ENCODE data around the gene MYO5B.
"Not testable (repeated sequence)": the region's sequence is repeated elsewhere in the genome, so short reads cannot be mapped to it uniquely, and the experiment has no call there.

Gene MYO5B

GRCh38 chr18:49837316-49837835 is 357.6 kb downstream of the MYO5B start:
- not testable (repeated sequence) for DNase-seq (ENCODE audit: low read depth in 2 of 2)

GRCh38 chr18:49835405-49835804 is 359.5 kb downstream of the MYO5B start:
- no peak for DNase-seq (ENCODE audit: low read depth in 2 of 2)

- DNase-seq (ENCODE audit: low read depth in 2 of 2): no peak
Measured at GRCh38 chr18:49834258-49834657, 360.7 kb downstream of the MYO5B start.

- DNase-seq (ENCODE audit: low read depth in 2 of 2): no peak
Measured at GRCh38 chr18:49833814-49834213, 361.1 kb downstream of the MYO5B start.

- DNase-seq (ENCODE audit: low read depth in 2 of 2): no peak
Measured at GRCh38 chr18:49832221-49832647, 362.7 kb downstream of the MYO5B start.

- DNase-seq (ENCODE audit: low read depth in 2 of 2): no peak
Measured at GRCh38 chr18:49827996-49828395, 367.0 kb downstream of the MYO5B start.

GRCh38 chr18:49819823-49820671 is 374.9 kb downstream of the MYO5B start:
- peak in 1 of 2 donors; percentile 19 for DNase-seq (ENCODE audit: low read depth in 2 of 2)

GRCh38 chr18:49819071-49819662 is 375.8 kb downstream of the MYO5B start:
- no peak for DNase-seq (ENCODE audit: low read depth in 2 of 2)

- DNase-seq (ENCODE audit: low read depth in 2 of 2): no peak
Measured at GRCh38 chr18:49817947-49818346, 377.0 kb downstream of the MYO5B start.

GRCh38 chr18:49815927-49816326 is 379.0 kb downstream of the MYO5B start:
- no peak for DNase-seq (ENCODE audit: low read depth in 2 of 2)

GRCh38 chr18:49814147-49814499 is 380.8 kb downstream of the MYO5B start:
- DNase-seq (ENCODE audit: low read depth in 2 of 2): peak; percentile 36 to 37

- DNase-seq (ENCODE audit: low read depth in 2 of 2): peak; percentile 65 to 70
Measured at GRCh38 chr18:49813319-49814146, 381.4 kb downstream of the MYO5B start, which contains the start of gene ACAA2. Gene ACAA2, minus strand, starts transcription at chr18:49813533. Its CDS starts 49 bp downstream, at chr18:49813484.

GRCh38 chr18:49813069-49813318 is 382.0 kb downstream of the MYO5B start:
- DNase-seq (ENCODE audit: low read depth in 2 of 2): no peak

GRCh38 chr18:49812286-49813068 is 382.5 kb downstream of the MYO5B start:
- no peak for DNase-seq (ENCODE audit: low read depth in 2 of 2)

- DNase-seq (ENCODE audit: low read depth in 2 of 2): no peak
Measured at GRCh38 chr18:49811151-49811938, 383.6 kb downstream of the MYO5B start.

GRCh38 chr18:49808553-49809191 is 386.3 kb downstream of the MYO5B start:
- not testable (repeated sequence) for DNase-seq (ENCODE audit: low read depth in 2 of 2)

GRCh38 chr18:49804096-49804495 is 390.9 kb downstream of the MYO5B start:
- DNase-seq (ENCODE audit: low read depth in 2 of 2): no peak

- DNase-seq (ENCODE audit: low read depth in 2 of 2): no peak
Measured at GRCh38 chr18:49802623-49803022, 392.3 kb downstream of the MYO5B start.

- DNase-seq (ENCODE audit: low read depth in 2 of 2): not testable (repeated sequence)
Measured at GRCh38 chr18:49800491-49800890, 394.5 kb downstream of the MYO5B start.

GRCh38 chr18:49799806-49800205 is 395.1 kb downstream of the MYO5B start:
- DNase-seq (ENCODE audit: low read depth in 2 of 2): not testable (repeated sequence)

Measured in stimulated activated CD8-positive, alpha-beta memory T cell treated with anti-CD3 and anti-CD28 coated beads, Interleukin-15, amount 100 ng/mL, for 4 hours (primary cell).